Fibroblast of lung (primary cell): ENCODE data around the gene PTPRCAP.

Experiments
- CTCF ChIP-seq, 2 donors: IDR thresholded peaks in 1 of 2; conservative IDR thresholded peaks in 1 of 2; 1 replicate in 1 of 2; 2 replicates in 1 of 2; pipeline ENCODE4 v1.5.1; 2011 to 2012; ENCODE audit warnings: low read length in 2 of 2, control low read depth in 1 of 2, inconsistent platforms in 1 of 2, low read depth in 1 of 2, mild to moderate bottlenecking in 1 of 2
- EZH2 ChIP-seq: IDR thresholded peaks from 2 replicates; pipeline ENCODE4 v1.5.1; 2012; ENCODE audit warnings: low read length, control low read depth, mild to moderate bottlenecking; ENCODE audit errors: missing control alignments

- no peak for TF ChIP-seq CTCF (conservative IDR thresholded peaks at IDR 0.05 in 1 of 2, IDR thresholded peaks at IDR 0.05 in 1 of 2; ENCODE audit: low read depth in 1 of 2, low read length in 2 of 2)
- no peak for TF ChIP-seq EZH2
Measured at GRCh38 chr11:67405196-67405567, 32.3 kb downstream of the PTPRCAP start.
